LNCaP clone FGC (cell line): ENCODE results near the gene BCAT1.
"Not testable (repeated sequence)": the region's sequence is repeated elsewhere in the genome, so short reads cannot be mapped to it uniquely, and the experiment has no call there.

Experiments
- DNase-seq: peaks from one replicate; pipeline ENCODE4 v3.0.0-alpha.2; 2011; ENCODE audit warnings: low read depth
- H3K4me3 ChIP-seq: 2 replicates; pipeline ENCODE4 v1.5.1; 2011; ENCODE audit warnings: mild to moderate bottlenecking, low read depth, low read length, control low read depth
- TF ChIP-seq, protein P1 (sequence below): IDR thresholded peaks from 2 replicates; pipeline ENCODE4 v1.5.1; 2012; ENCODE audit warnings: mild to moderate bottlenecking; ENCODE audit not compliant: control insufficient read depth, insufficient read depth; ENCODE audit errors: extremely low read depth

Gene BCAT1

GRCh38 chr12:24913953-24914352 lies 34.9 kb downstream of the BCAT1 start:
- TF ChIP-seq, protein P1, sequence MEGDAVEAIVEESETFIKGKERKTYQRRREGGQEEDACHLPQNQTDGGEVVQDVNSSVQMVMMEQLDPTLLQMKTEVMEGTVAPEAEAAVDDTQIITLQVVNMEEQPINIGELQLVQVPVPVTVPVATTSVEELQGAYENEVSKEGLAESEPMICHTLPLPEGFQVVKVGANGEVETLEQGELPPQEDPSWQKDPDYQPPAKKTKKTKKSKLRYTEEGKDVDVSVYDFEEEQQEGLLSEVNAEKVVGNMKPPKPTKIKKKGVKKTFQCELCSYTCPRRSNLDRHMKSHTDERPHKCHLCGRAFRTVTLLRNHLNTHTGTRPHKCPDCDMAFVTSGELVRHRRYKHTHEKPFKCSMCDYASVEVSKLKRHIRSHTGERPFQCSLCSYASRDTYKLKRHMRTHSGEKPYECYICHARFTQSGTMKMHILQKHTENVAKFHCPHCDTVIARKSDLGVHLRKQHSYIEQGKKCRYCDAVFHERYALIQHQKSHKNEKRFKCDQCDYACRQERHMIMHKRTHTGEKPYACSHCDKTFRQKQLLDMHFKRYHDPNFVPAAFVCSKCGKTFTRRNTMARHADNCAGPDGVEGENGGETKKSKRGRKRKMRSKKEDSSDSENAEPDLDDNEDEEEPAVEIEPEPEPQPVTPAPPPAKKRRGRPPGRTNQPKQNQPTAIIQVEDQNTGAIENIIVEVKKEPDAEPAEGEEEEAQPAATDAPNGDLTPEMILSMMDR, result no peak
- H3K4me3 ChIP-seq, result no peak overlapping the region
- DNase-seq, result no peak

GRCh38 chr12:24913130-24913529 lies 35.8 kb downstream of the BCAT1 start:
- no peak overlapping the region for H3K4me3 ChIP-seq
- DNase-seq, result no peak
- TF ChIP-seq, protein P1, result no peak

- no peak for DNase-seq
- no peak overlapping the region for H3K4me3 ChIP-seq
- TF ChIP-seq, protein P1, result no peak
These were observed 37.6 kb downstream of the BCAT1 start for GRCh38 chr12:24911271-24911791.

GRCh38 chr12:24910192-24910591 lies 38.7 kb downstream of the BCAT1 start:
- DNase-seq, H3K4me3 ChIP-seq: not testable (repeated sequence)

DNA sequence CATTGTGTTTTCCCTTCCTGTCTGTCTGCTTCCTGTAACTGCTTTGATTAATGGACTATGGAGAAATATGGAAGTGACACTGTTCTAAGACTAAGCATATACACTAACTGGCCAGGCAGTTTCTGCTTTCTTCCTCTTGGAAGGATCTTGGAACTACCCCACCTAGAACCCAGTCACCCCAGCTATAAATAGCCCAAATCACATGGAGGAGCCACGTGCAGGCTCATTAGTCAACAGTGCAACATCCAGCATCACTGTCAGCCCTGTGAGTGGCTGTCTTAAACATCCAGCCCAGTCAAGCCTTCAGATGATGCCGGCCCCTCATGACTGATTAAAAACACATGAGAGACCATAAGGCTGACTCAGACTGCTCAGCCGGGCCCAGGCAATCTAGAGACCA lies 39.2 kb downstream of the BCAT1 start:
- TF ChIP-seq, protein P1, result no peak
- H3K4me3 ChIP-seq, result no peak overlapping the region
- DNase-seq, result no peak

DNA sequence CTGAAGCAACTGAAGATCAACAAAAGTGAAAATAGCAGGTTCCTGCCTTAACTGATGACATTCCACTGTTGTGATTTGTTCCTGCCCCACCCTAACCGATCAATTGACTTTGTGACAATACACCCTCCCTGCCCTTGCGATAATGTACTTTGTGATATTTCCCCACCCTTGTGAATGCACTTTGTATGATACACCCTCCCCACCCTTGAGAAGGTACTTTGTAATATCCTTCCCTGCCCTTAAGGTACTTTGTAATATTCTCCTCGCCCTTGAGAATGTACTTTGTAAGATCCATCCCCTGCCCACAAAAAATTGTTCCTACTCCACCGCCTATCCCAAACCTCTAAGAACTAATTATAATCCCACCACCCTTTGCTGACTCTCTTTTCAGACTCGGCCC lies 41.4 kb downstream of the BCAT1 start:
- no peak overlapping the region for H3K4me3 ChIP-seq
- TF ChIP-seq, protein P1, result no peak
- DNase-seq, result no peak

GRCh38 chr12:24906141-24906540 lies 42.8 kb downstream of the BCAT1 start:
- TF ChIP-seq, protein P1, result no peak
- DNase-seq, result no peak
- no peak overlapping the region for H3K4me3 ChIP-seq
